ENCODE results near the gene MC4R.

Gene MC4R

GRCh38 chr18:60385693-60386092 lies 13.1 kb upstream of the MC4R start:
- DNase-seq: no peak
- H3K4ac ChIP-seq (ENCODE audit: low read depth, low read length): no peak overlapping the region
- no peak overlapping the region for H3K18ac ChIP-seq (ENCODE audit: low read length)
- no peaks in the 10 kb centered on the region for H3K79me2 ChIP-seq (ENCODE audit: control insufficient read depth, insufficient read depth, low read length)
- no peak overlapping the region for H3K23ac ChIP-seq (ENCODE audit: low read length)
- WGBS (ENCODE audit: extremely low coverage, insufficient coverage, low lambda C conversion rate): no CpG with 5 or more reads among the region's 5 CpGs
- H4K5ac ChIP-seq (ENCODE audit: low read length): no peak overlapping the region
- H3K27me3 ChIP-seq (ENCODE audit: insufficient read depth, low read length, poor library complexity): no peaks in the 10 kb centered on the region
- no peak overlapping the region for H2BK5ac ChIP-seq (ENCODE audit: low read length)
- no peak overlapping the region for H3K4me2 ChIP-seq (ENCODE audit: low read length)
- H3K27ac ChIP-seq (ENCODE audit: low read depth, low read length): no peak overlapping the region
- H4K8ac ChIP-seq (ENCODE audit: low read depth, low read length): no peak overlapping the region
- H3K36me3 ChIP-seq (ENCODE audit: control insufficient read depth, insufficient read depth, low read length): no peaks in the 10 kb centered on the region
- no peak overlapping the region for H3K9ac ChIP-seq (ENCODE audit: low read length)
- no peak overlapping the region for H2BK15ac ChIP-seq (replicated peaks; ENCODE audit: low read depth)
- no peaks in the 10 kb centered on the region for H3K79me1 ChIP-seq (ENCODE audit: low read length)
- no peak overlapping the region for H3K56ac ChIP-seq (ENCODE audit: low read length)
- no peaks in the 10 kb centered on the region for H3K4me1 ChIP-seq (ENCODE audit: control insufficient read depth, low read depth, low read length)
- no peak overlapping the region for H3K4me3 ChIP-seq (ENCODE audit: low read length)
- no peak overlapping the region for H2AK5ac ChIP-seq (ENCODE audit: low read length)
- no peak overlapping the region for H2BK120ac ChIP-seq (ENCODE audit: low read depth, low read length)

DNA sequence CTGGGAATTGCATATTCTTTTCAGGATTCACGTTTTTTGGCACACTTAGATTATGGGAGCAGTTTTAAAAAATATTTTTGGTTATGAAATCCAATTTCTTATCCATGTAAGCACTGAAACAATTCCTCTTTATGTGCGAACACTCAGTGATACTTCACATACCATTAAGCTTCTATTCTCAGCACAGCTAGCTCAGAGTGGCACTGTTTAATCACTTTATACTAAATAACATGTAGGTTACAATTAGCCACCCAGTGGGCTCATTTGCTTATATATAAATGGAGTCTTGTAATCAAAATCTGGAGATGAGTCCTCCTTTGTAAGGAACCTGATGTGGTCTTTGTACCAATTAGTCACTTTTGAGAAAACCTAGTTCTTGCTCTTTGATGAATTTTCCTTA lies 11.3 kb upstream of the MC4R start:
- Histone ChIP-seq H3K4me3 (ENCODE audit: low read length) (no peak overlapping the region), H3K4me2 (ENCODE audit: low read length) (no peak overlapping the region), H2AK5ac (ENCODE audit: low read length) (no peak overlapping the region), H3K56ac (ENCODE audit: low read length) (no peak overlapping the region), H3K79me1 (ENCODE audit: low read length) (no peaks in the 10 kb centered on the region), H3K9ac (ENCODE audit: low read length) (no peak overlapping the region), H3K36me3 (ENCODE audit: control insufficient read depth, insufficient read depth, low read length) (no peaks in the 10 kb centered on the region), H2BK15ac (replicated peaks; ENCODE audit: low read depth) (no peak overlapping the region), H3K4ac (ENCODE audit: low read depth, low read length) (no peak overlapping the region), H4K8ac (ENCODE audit: low read depth, low read length) (no peak overlapping the region), H2BK5ac (ENCODE audit: low read length) (no peak overlapping the region), H2BK120ac (ENCODE audit: low read depth, low read length) (no peak overlapping the region), H3K4me1 (ENCODE audit: control insufficient read depth, low read depth, low read length) (no peaks in the 10 kb centered on the region), H4K5ac (ENCODE audit: low read length) (no peak overlapping the region), H3K27me3 (ENCODE audit: insufficient read depth, low read length, poor library complexity) (no peaks in the 10 kb centered on the region), H3K23ac (ENCODE audit: low read length) (no peak overlapping the region), H3K79me2 (ENCODE audit: control insufficient read depth, insufficient read depth, low read length) (no peaks in the 10 kb centered on the region), H3K18ac (ENCODE audit: low read length) (no peak overlapping the region), H3K27ac (ENCODE audit: low read depth, low read length) (no peak overlapping the region)
- no peak for DNase-seq
- no CpG with 5 or more reads among the region's 2 CpGs for WGBS (ENCODE audit: extremely low coverage, insufficient coverage, low lambda C conversion rate)

GRCh38 chr18:60377778-60378469 lies 5.3 kb upstream of the MC4R start:
- H3K79me1 ChIP-seq (ENCODE audit: low read length): no peaks in the 10 kb centered on the region
- H3K4me3 ChIP-seq (ENCODE audit: low read length): no peak overlapping the region
- no peak overlapping the region for H3K4ac ChIP-seq (ENCODE audit: low read depth, low read length)
- H4K5ac ChIP-seq (ENCODE audit: low read length): no peak overlapping the region
- no peak overlapping the region for H3K56ac ChIP-seq (ENCODE audit: low read length)
- H3K27me3 ChIP-seq (ENCODE audit: insufficient read depth, low read length, poor library complexity): no peaks in the 10 kb centered on the region
- no peak overlapping the region for H2BK15ac ChIP-seq (replicated peaks; ENCODE audit: low read depth)
- H3K9ac ChIP-seq (ENCODE audit: low read length): no peak overlapping the region
- no peak overlapping the region for H2AK5ac ChIP-seq (ENCODE audit: low read length)
- H3K79me2 ChIP-seq (ENCODE audit: control insufficient read depth, insufficient read depth, low read length): no peaks in the 10 kb centered on the region
- WGBS (ENCODE audit: extremely low coverage, insufficient coverage, low lambda C conversion rate): no CpG with 5 or more reads among the region's 2 CpGs
- H3K18ac ChIP-seq (ENCODE audit: low read length): no peak overlapping the region
- H3K36me3 ChIP-seq (ENCODE audit: control insufficient read depth, insufficient read depth, low read length): no peaks in the 10 kb centered on the region
- H3K23ac ChIP-seq (ENCODE audit: low read length): no peak overlapping the region
- H3K4me1 ChIP-seq (ENCODE audit: control insufficient read depth, low read depth, low read length): no peaks in the 10 kb centered on the region
- DNase-seq: no peak
- H4K8ac ChIP-seq (ENCODE audit: low read depth, low read length): no peak overlapping the region
- no peak overlapping the region for H2BK120ac ChIP-seq (ENCODE audit: low read depth, low read length)
- no peak overlapping the region for H2BK5ac ChIP-seq (ENCODE audit: low read length)
- no peak overlapping the region for H3K27ac ChIP-seq (ENCODE audit: low read depth, low read length)
- no peak overlapping the region for H3K4me2 ChIP-seq (ENCODE audit: low read length)

- no peak overlapping the region for H3K4me3 ChIP-seq (ENCODE audit: low read length)
- H4K5ac ChIP-seq (ENCODE audit: low read length): no peak overlapping the region
- peak; percentile 5 for DNase-seq
These were observed 443 bp downstream of the MC4R start for GRCh38 chr18:60372132-60372531.

DNA sequence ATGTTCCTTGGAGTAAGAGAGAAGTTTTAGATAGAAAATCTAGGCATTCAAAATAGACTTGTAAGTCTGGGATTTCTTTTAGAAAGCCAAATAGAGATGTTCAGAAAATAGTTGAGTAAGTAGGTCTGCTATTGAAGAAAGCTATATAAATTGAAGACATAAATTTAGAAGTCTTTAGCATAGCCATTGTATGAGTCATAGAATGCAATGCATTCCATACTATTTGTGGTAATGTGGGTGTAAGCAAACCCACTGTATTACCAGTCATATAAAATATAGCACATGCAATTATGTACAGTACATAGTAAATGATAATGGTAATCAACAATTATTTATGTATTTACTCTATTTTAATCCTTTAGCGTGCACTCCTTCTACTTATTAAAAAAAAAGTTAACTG lies 14.1 kb downstream of the MC4R start:
- Histone ChIP-seq H2BK15ac (replicated peaks; ENCODE audit: low read depth) (no peak overlapping the region), H3K79me2 (ENCODE audit: control insufficient read depth, insufficient read depth, low read length) (no peaks in the 10 kb centered on the region), H2AK5ac (ENCODE audit: low read length) (no peak overlapping the region), H4K5ac (ENCODE audit: low read length) (no peak overlapping the region), H3K36me3 (ENCODE audit: control insufficient read depth, insufficient read depth, low read length) (no peaks in the 10 kb centered on the region), H4K8ac (ENCODE audit: low read depth, low read length) (no peak overlapping the region), H3K27ac (ENCODE audit: low read depth, low read length) (no peak overlapping the region), H3K79me1 (ENCODE audit: low read length) (no peaks in the 10 kb centered on the region), H3K56ac (ENCODE audit: low read length) (no peak overlapping the region), H3K4me1 (ENCODE audit: control insufficient read depth, low read depth, low read length) (no peaks in the 10 kb centered on the region), H2BK5ac (ENCODE audit: low read length) (no peak overlapping the region), H3K9ac (ENCODE audit: low read length) (no peak overlapping the region), H3K27me3 (ENCODE audit: insufficient read depth, low read length, poor library complexity) (no peaks in the 10 kb centered on the region), H2BK120ac (ENCODE audit: low read depth, low read length) (no peak overlapping the region), H3K18ac (ENCODE audit: low read length) (no peak overlapping the region), H3K23ac (ENCODE audit: low read length) (no peak overlapping the region), H3K4ac (ENCODE audit: low read depth, low read length) (no peak overlapping the region), H3K4me2 (ENCODE audit: low read length) (no peak overlapping the region), H3K4me3 (ENCODE audit: low read length) (no peak overlapping the region)
- WGBS (ENCODE audit: extremely low coverage, insufficient coverage, low lambda C conversion rate): no CpG with 5 or more reads among the region's 1 CpG
- DNase-seq: no peak

More at GRCh38 chr18:60372132-60372531, 443 bp downstream of the MC4R start:
- Histone ChIP-seq H3K27me3 (ENCODE audit: insufficient read depth, low read length, poor library complexity) (no peaks in the 10 kb centered on the region), H2BK120ac (ENCODE audit: low read depth, low read length) (no peak overlapping the region), H3K4ac (ENCODE audit: low read depth, low read length) (no peak overlapping the region), H3K27ac (ENCODE audit: low read depth, low read length) (no peak overlapping the region), H3K23ac (ENCODE audit: low read length) (no peak overlapping the region), H3K18ac (ENCODE audit: low read length) (no peak overlapping the region), H3K79me1 (ENCODE audit: low read length) (no peaks in the 10 kb centered on the region), H3K9ac (ENCODE audit: low read length) (no peak overlapping the region), H3K56ac (ENCODE audit: low read length) (no peak overlapping the region), H2BK5ac (ENCODE audit: low read length) (no peak overlapping the region), H2AK5ac (ENCODE audit: low read length) (no peak overlapping the region), H3K79me2 (ENCODE audit: control insufficient read depth, insufficient read depth, low read length) (no peaks in the 10 kb centered on the region), H3K4me1 (ENCODE audit: control insufficient read depth, low read depth, low read length) (no peaks in the 10 kb centered on the region), H3K36me3 (ENCODE audit: control insufficient read depth, insufficient read depth, low read length) (no peaks in the 10 kb centered on the region), H2BK15ac (replicated peaks; ENCODE audit: low read depth) (no peak overlapping the region), H3K4me2 (ENCODE audit: low read length) (no peak overlapping the region), H4K8ac (ENCODE audit: low read depth, low read length) (no peak overlapping the region)
- WGBS (ENCODE audit: extremely low coverage, insufficient coverage, low lambda C conversion rate): no CpG with 5 or more reads among the region's 4 CpGs

DNA sequence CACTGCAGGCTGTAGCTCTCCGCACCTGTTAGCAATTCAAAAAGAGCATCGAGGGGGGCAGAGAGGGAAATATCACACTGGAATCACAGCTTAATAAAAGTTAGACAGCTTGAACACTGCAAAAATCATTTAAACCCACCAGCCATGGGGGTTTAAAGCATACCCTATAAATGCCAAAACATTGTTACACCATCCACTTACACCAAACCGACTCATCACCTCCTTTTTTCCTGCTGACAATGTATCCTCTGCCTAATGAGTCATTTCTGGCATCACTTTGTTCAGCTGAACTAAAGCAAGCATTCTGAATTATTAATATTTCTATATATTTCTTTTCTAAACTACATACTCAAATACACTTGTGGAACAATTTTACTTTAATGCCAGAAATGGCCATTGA lies 21.6 kb downstream of the MC4R start:
- Histone ChIP-seq H2BK120ac (ENCODE audit: low read depth, low read length) (no peak overlapping the region), H3K56ac (ENCODE audit: low read length) (no peak overlapping the region), H3K23ac (ENCODE audit: low read length) (no peak overlapping the region), H3K36me3 (ENCODE audit: control insufficient read depth, insufficient read depth, low read length) (no peaks in the 10 kb centered on the region), H3K18ac (ENCODE audit: low read length) (no peak overlapping the region), H3K79me1 (ENCODE audit: low read length) (no peaks in the 10 kb centered on the region), H4K8ac (ENCODE audit: low read depth, low read length) (no peak overlapping the region), H3K4ac (ENCODE audit: low read depth, low read length) (no peak overlapping the region), H2BK15ac (replicated peaks; ENCODE audit: low read depth) (no peak overlapping the region), H3K4me1 (ENCODE audit: control insufficient read depth, low read depth, low read length) (no peaks in the 10 kb centered on the region), H3K4me2 (ENCODE audit: low read length) (no peak overlapping the region), H3K79me2 (ENCODE audit: control insufficient read depth, insufficient read depth, low read length) (no peaks in the 10 kb centered on the region), H3K27me3 (ENCODE audit: insufficient read depth, low read length, poor library complexity) (no peaks in the 10 kb centered on the region), H3K4me3 (ENCODE audit: low read length) (no peak overlapping the region), H3K27ac (ENCODE audit: low read depth, low read length) (no peak overlapping the region), H2AK5ac (ENCODE audit: low read length) (no peak overlapping the region), H2BK5ac (ENCODE audit: low read length) (no peak overlapping the region), H4K5ac (ENCODE audit: low read length) (no peak overlapping the region), H3K9ac (ENCODE audit: low read length) (no peak overlapping the region)
- no peak for DNase-seq
- no CpG with 5 or more reads among the region's 3 CpGs for WGBS (ENCODE audit: extremely low coverage, insufficient coverage, low lambda C conversion rate)
